Prostate gland (tissue), 2 donors: ENCODE measurements around the gene LRRC2.

ENCODE experiments used
- CTCF ChIP-seq, 4 experiments: fragments of 200-600 bp in 2 of 4; fragments of 450-650 bp in 2 of 4; sonication (generic) in 2 of 4; IDR thresholded peaks; 1 replicate in 3 of 4; 2 replicates in 1 of 4; pipeline ENCODE4 v1.5.1; 2016 to 2019; ENCODE audit warnings: antibody characterized with exemption in 4 of 4, mild to moderate bottlenecking in 2 of 4, moderate library complexity in 2 of 4
- POLR2A ChIP-seq: fragments of 450-650 bp; IDR thresholded peaks from one replicate; pipeline ENCODE4 v1.6.1; 2016; ENCODE audit warnings: antibody characterized with exemption, mild to moderate bottlenecking
- POLR2AphosphoS5 ChIP-seq: sonication (generic); formaldehyde crosslinking; IDR thresholded peaks from one replicate; pipeline ENCODE4 v1.6.1; 2017; ENCODE audit warnings: antibody characterized with exemption

DNA sequence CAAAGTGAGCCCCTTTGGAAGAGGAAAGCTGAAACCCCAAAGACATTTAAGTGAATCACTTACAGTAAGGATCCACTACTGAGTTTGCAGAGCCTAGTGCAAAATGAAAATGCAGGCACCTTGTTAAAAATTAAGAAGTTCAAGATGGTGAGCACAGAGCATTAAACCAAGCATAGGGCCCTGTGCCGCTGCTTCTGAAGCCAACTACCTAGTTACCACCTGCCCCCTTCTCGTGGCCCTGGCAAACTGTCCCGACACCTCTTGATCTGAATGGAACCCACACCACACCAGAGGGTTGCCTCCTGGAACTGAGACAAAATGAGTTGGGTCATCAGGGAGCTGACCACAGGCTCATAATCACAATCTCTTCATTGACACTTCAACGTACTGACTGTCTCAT is 25.6 kb downstream of the LRRC2 start:
- TF ChIP-seq POLR2A (no peak), CTCF (IDR thresholded peaks at IDR 0.05) (no peak), POLR2AphosphoS5 (no peak)
